PC-9 (cell line): Measurements from ENCODE around the gene INPP5A. TPM values are rescaled to one million over a fixed set of nuclear protein-coding genes. Genes with fewer than 3 reads are reported as not detected.

Experiments
- BruUV-seq: library from RNA; stranded (reverse); fragments of 400-500 nt; replicated peaks from 2 replicates; lab custom pipeline; 2021; lab: Mats Ljungman, UMichigan
- CTCF ChIA-PET: fragments of 300-600 bp; sonication (Branson Sonifier 250); formaldehyde crosslinking; loops from one replicate; lab custom pipeline; 2022; ENCODE audit warnings: antibody characterized with exemption; lab: Charles Lee
- POLR2A ChIA-PET: fragments of 300-600 bp; sonication (Branson Sonifier 250); formaldehyde crosslinking; loops from one replicate; lab custom pipeline; 2022; ENCODE audit warnings: antibody characterized with exemption; ENCODE audit not compliant: unreplicated experiment; lab: Charles Lee
- DNase-seq, 2 experiments: peaks; one replicate each; pipeline versions ENCODE4 v3.0.0 to v3.0.0-alpha.2; 2015 to 2022; ENCODE audit warnings: mixed read lengths in 1 of 2
- H2AFZ ChIP-seq: fragments of 200-600 bp; sonication (generic); 2 replicates; pipeline ENCODE4 v1.8.1; 2017; ENCODE audit warnings: antibody characterized with exemption
- H3F3A ChIP-seq: fragments of 200-600 bp; sonication (generic); 2 replicates; pipeline ENCODE4 v1.8.1; 2017; ENCODE audit warnings: antibody characterized with exemption, mild to moderate bottlenecking, low read depth; ENCODE audit not compliant: insufficient read depth
- H3K27ac ChIP-seq: fragments of 200-600 bp; sonication (generic); 2 replicates; pipeline ENCODE4 v1.6.1; 2016; ENCODE audit warnings: mixed run types
- H3K27me3 ChIP-seq: fragments of 200-600 bp; sonication (generic); 2 replicates; pipeline ENCODE4 v1.6.1; 2016; ENCODE audit warnings: low read depth, mixed run types; ENCODE audit not compliant: insufficient read depth
- H3K36me3 ChIP-seq: fragments of 200-600 bp; sonication (generic); 2 replicates; pipeline ENCODE4 v1.6.1; 2016; ENCODE audit warnings: low read depth, mixed run types
- H3K4me1 ChIP-seq: fragments of 200-600 bp; sonication (generic); replicated peaks from 2 replicates; pipeline ENCODE4 v1.6.1; 2016; ENCODE audit warnings: mixed run types; ENCODE audit not compliant: insufficient read depth
- H3K4me2 ChIP-seq: fragments of 200-600 bp; sonication (generic); 2 replicates; pipeline ENCODE4 v1.6.1; 2017; ENCODE audit warnings: mixed run types
- H3K4me3 ChIP-seq: fragments of 200-600 bp; sonication (generic); 2 replicates; pipeline ENCODE4 v1.6.1; 2016; ENCODE audit warnings: mixed run types
- H3K79me2 ChIP-seq: fragments of 200-600 bp; sonication (generic); 2 replicates; pipeline ENCODE4 v1.6.1; 2017; ENCODE audit warnings: low read depth, mixed run types
- H3K9me2 ChIP-seq: fragments of 200-600 bp; sonication (generic); 2 replicates; pipeline ENCODE4 v1.8.1; 2017; ENCODE audit warnings: mild to moderate bottlenecking; ENCODE audit not compliant: insufficient read depth
- H3K9me3 ChIP-seq: fragments of 200-600 bp; sonication (generic); 2 replicates; pipeline ENCODE4 v1.8.1; 2016; ENCODE audit warnings: low read depth; ENCODE audit not compliant: insufficient read depth
- H4K20me1 ChIP-seq: fragments of 200-600 bp; sonication (generic); 2 replicates; pipeline ENCODE4 v1.8.1; 2017; ENCODE audit not compliant: insufficient read depth
- EZH2 ChIP-seq: fragments of 200-600 bp; sonication (generic); IDR thresholded peaks from 2 replicates; pipeline ENCODE4 v1.8.0; 2017; ENCODE audit warnings: antibody characterized with exemption, low read depth
- intact Hi-C: fragments of 100-400 bp; cut with micrococcal nuclease; formaldehyde crosslinking; loops from one replicate; pipeline ENCODE4 v1.10.0; 2022; ENCODE audit not compliant: unreplicated experiment
- total RNA-seq: library from RNA; stranded (reverse); gene quantifications from 2 replicates; pipeline ENCODE4 v1.2.3, GENCODE V29; 2021
- TF ChIP-seq, protein P1 (sequence below): fragments of 200-600 bp; sonication (generic); conservative IDR thresholded peaks from 2 replicates; pipeline ENCODE4 v1.6.1; 2017; ENCODE audit warnings: mixed run types, antibody characterized with exemption, mild to moderate bottlenecking, moderate library complexity

Gene INPP5A
- total RNA-seq, 1 experiment from 2014 or later: 18.4 TPM

DNA sequence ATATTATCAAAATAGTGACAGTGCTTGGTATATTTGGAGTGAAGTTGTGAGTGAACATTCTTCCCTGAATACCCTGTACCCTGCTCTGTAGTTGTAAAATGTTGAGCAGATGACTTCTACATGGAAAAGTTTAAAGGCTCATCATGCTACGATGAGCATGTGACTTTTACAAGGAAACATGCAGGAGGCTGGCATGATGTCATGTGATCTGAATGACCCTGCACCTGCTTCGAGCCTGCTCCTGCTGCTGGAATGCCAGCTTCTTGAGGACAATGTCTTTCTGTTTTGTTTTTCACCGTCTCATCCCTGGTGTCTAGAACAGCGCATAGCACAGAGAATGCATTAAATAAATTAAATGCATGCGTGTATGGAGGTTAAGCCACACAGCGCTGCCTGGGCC is 5.4 kb upstream of the INPP5A start:
- 0 out of 2 replicates have a peak overlapping the region, but pooled peaks have one; percentile 24 for H2AFZ ChIP-seq
- peaks cover 38% of the 10 kb centered on the region for H3K4me1 ChIP-seq
- peak overlapping the region; percentile 82 for H3K27ac ChIP-seq
- DNase-seq: peak; percentile 12 to 69
- H3K4me3 ChIP-seq: peak overlapping the region; percentile 37; the same call in 1 of the 2 replicates
- peak overlapping the region; percentile 76 for H3K4me2 ChIP-seq
- BruUV-seq: no TSS peak
- ChIA-PET CTCF (no interaction called here), POLR2A (interaction anchor here (0.7 to 0.9 kb wide), 2 partner anchors 11 to 14 kb away, joined by 3 read pairs; no protein-coding TSS in a partner anchor)
- H3K9me2 ChIP-seq: no peaks in the 10 kb centered on the region
- H3F3A ChIP-seq: peaks cover 21% of the 10 kb centered on the region
- intact Hi-C loops: no loop called here
- TF ChIP-seq, protein P1, sequence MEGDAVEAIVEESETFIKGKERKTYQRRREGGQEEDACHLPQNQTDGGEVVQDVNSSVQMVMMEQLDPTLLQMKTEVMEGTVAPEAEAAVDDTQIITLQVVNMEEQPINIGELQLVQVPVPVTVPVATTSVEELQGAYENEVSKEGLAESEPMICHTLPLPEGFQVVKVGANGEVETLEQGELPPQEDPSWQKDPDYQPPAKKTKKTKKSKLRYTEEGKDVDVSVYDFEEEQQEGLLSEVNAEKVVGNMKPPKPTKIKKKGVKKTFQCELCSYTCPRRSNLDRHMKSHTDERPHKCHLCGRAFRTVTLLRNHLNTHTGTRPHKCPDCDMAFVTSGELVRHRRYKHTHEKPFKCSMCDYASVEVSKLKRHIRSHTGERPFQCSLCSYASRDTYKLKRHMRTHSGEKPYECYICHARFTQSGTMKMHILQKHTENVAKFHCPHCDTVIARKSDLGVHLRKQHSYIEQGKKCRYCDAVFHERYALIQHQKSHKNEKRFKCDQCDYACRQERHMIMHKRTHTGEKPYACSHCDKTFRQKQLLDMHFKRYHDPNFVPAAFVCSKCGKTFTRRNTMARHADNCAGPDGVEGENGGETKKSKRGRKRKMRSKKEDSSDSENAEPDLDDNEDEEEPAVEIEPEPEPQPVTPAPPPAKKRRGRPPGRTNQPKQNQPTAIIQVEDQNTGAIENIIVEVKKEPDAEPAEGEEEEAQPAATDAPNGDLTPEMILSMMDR: no peak
- no peak for TF ChIP-seq EZH2
- H3K9me3 ChIP-seq: no peaks in the 10 kb centered on the region
- peaks cover 6% of the 10 kb centered on the region; the same call in 1 of the 2 replicates for H3K79me2 ChIP-seq
- no peaks in the 10 kb centered on the region for H3K36me3 ChIP-seq
- H3K27me3 ChIP-seq: no peaks in the 10 kb centered on the region
- no peaks in the 10 kb centered on the region for H4K20me1 ChIP-seq

DNA sequence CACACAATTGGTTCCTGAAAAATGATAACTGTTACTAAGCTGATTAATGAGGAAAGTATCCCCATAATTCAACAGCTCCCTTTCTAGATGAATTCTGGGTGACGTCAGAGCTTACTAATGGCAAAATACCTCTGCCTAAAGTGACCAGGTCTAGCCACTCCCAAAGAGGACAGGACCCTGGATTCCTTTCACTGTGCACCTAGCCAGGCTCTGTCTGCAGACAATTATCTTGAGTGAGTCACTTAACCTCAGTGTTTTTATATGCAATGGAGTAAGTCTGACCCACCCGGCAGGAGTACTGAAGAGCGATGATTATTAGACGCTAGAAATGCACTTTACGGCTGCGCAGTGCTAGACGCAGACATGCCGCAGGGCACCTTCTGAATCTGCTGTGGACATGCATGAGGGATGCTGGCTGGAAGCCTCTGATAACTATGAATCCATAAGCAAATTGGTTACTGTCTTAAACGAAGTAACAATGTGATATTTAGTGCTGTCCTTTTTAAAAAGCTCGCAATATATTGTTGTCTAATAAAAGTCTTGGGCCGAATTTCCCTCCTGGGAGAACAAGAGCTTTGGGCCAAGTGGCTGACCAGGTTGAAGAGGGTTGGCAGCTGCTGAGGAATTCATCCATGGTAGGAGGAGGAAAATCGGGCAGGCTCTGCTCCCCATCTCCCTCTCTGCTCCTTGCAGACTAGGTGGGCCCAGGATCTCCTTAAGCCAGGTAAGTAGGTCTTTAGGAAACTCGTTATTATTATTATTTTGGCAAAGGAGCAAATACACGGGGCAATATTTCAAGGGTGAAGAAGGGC is 4.6 kb upstream of the INPP5A start:
- peaks cover 6% of the 10 kb centered on the region; the same call in 1 of the 2 replicates for H3K79me2 ChIP-seq
- H3K4me2 ChIP-seq: peak overlapping the region; percentile 76
- peaks cover 21% of the 10 kb centered on the region for H3F3A ChIP-seq
- intact Hi-C loops: loop anchor here (1.0 kb wide), 2 partner anchors 16 to 75 kb away; no protein-coding TSS in a partner anchor
- ChIA-PET CTCF (no interaction called here), POLR2A (interaction anchor here (0.9 kb wide), 1 partner anchor 14 kb away, joined by 3 read pairs; no protein-coding TSS in a partner anchor)
- H3K9me3 ChIP-seq: no peaks in the 10 kb centered on the region
- TF ChIP-seq, protein P1: no peak
- TF ChIP-seq EZH2: no peak
- BruUV-seq: TSS peak; percentile 82
- H3K4me3 ChIP-seq: no peak overlapping the region; the same call in 1 of the 2 replicates
- no peaks in the 10 kb centered on the region for H3K9me2 ChIP-seq
- H4K20me1 ChIP-seq: no peaks in the 10 kb centered on the region
- H3K27me3 ChIP-seq: no peaks in the 10 kb centered on the region
- DNase-seq: peak; percentile 79 to 99
- no peaks in the 10 kb centered on the region for H3K36me3 ChIP-seq
- H3K4me1 ChIP-seq: peaks cover 38% of the 10 kb centered on the region
- H2AFZ ChIP-seq: 0 out of 2 replicates have a peak overlapping the region, but pooled peaks have one; percentile 24
- peak overlapping the region; percentile 82 for H3K27ac ChIP-seq

DNA sequence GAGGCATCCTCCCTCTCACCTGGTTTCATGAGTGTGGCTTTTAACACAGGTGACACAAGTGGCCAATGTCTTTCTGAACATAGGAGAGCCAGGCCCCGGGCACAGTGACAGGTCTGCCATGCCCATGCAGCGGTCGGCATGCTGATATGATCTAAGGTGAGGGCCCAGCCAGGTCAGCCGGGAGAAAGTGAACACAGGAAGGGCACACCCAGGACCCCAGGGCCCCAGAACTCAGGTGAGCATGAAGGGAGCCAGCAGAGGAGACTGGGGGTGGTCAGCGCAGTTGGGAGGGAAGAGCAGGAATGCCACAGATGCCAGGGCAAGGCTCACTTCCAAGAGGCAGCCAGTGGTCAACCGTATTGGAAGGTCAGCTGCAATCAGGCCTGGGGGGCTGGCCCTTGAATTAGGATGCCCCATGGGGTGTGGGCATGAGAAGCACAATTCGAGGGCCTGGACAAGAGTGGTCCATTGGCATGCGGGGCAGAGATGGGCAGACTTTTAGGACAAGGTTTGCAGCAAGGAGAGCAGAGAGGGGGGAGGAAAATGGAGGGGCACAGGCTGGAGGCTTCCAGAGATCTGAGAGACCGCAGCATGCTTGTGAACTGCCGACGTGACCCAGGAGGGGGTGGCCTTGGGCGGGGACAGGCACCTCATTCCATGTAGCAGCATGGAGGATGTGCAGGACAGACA is 3.9 kb upstream of the INPP5A start:
- no TSS peak for BruUV-seq
- Histone ChIP-seq H3F3A (peaks cover 21% of the 10 kb centered on the region), H3K9me3 (no peaks in the 10 kb centered on the region), H3K4me3 (no peak overlapping the region), H3K4me1 (peaks cover 42% of the 10 kb centered on the region), H3K79me2 (peaks cover 13% of the 10 kb centered on the region), H3K36me3 (no peaks in the 10 kb centered on the region), H3K4me2 (peak overlapping the region; percentile 71), H3K9me2 (no peaks in the 10 kb centered on the region), H3K27ac (peak overlapping the region; percentile 50), H2AFZ (no peak overlapping the region), H4K20me1 (no peaks in the 10 kb centered on the region), H3K27me3 (no peaks in the 10 kb centered on the region)
- ChIA-PET POLR2A (no interaction called here), CTCF (no interaction called here)
- TF ChIP-seq, protein P1: no peak
- TF ChIP-seq EZH2: no peak
- peak in 1 of 2 experiments; percentile 44 for DNase-seq
- intact Hi-C loops: loop anchor here (1.0 kb wide), 2 partner anchors 16 to 75 kb away; no protein-coding TSS in a partner anchor
